NCI-H748 treated with DMSO at 0.1 percent for 48 hours (cell line): ENCODE measurements around the gene INSIG2.

Source experiments
- DNase-seq: peaks from one replicate; lab custom pipeline; 2025; lab: John Stamatoyannopoulos, UW

INSIG2 gene

GRCh38 chr2:118128826-118129225 is 40.6 kb downstream of the INSIG2 start:
- DNase-seq = no peak

- DNase-seq = no peak
These were observed 42.1 kb downstream of the INSIG2 start for GRCh38 chr2:118130385-118130784.

GRCh38 chr2:118131771-118132170 is 43.5 kb downstream of the INSIG2 start:
- DNase-seq = no peak

- DNase-seq = no peak
These were observed 45.6 kb downstream of the INSIG2 start for GRCh38 chr2:118133916-118134315.

- DNase-seq = no peak
These were observed 46.4 kb downstream of the INSIG2 start for GRCh38 chr2:118134650-118135049.

- DNase-seq = no peak
These were observed 56.9 kb downstream of the INSIG2 start for GRCh38 chr2:118145207-118145606.

- DNase-seq = no peak
These were observed 57.5 kb downstream of the INSIG2 start for GRCh38 chr2:118145806-118146205.

- no peak for DNase-seq
These were observed 58.3 kb downstream of the INSIG2 start for GRCh38 chr2:118146315-118147283.

GRCh38 chr2:118148133-118148532 is 59.9 kb downstream of the INSIG2 start:
- DNase-seq = no peak

GRCh38 chr2:118148809-118149208 is 60.5 kb downstream of the INSIG2 start:
- no peak for DNase-seq

GRCh38 chr2:118150294-118150693 is 62.0 kb downstream of the INSIG2 start:
- DNase-seq = no peak

- DNase-seq = no peak
These were observed 63.6 kb downstream of the INSIG2 start for GRCh38 chr2:118151831-118152230.

- no peak for DNase-seq
These were observed 65.2 kb downstream of the INSIG2 start for GRCh38 chr2:118153433-118153832.

- DNase-seq = no peak
These were observed 65.9 kb downstream of the INSIG2 start for GRCh38 chr2:118154176-118154575.
